Ovary (tissue), 9 donors: ENCODE data around the gene IRF2BPL. TPM values are rescaled to one million over a fixed set of nuclear protein-coding genes. Genes with fewer than 3 reads are reported as not detected.

Experiments
- DNase-seq, 5 donors: peaks; one replicate each; pipeline ENCODE4 v3.0.0-alpha.2; 2019 to 2020
- H3K27ac ChIP-seq, 2 donors: fragments of 200-600 bp; one replicate each; pipeline versions ENCODE4 v1.5.1 to v1.8.0; 2019 to 2022
- H3K27me3 ChIP-seq: fragments of 200-600 bp; one replicate; pipeline ENCODE4 v1.8.0; 2022
- H3K36me3 ChIP-seq: fragments of 200-600 bp; sonication (generic); one replicate; pipeline ENCODE4 v1.5.1; 2019
- H3K4me1 ChIP-seq: one replicate; pipeline ENCODE4 v1.8.1; 2013; ENCODE audit warnings: mild to moderate bottlenecking, moderate library complexity; ENCODE audit not compliant: insufficient read depth
- H3K4me3 ChIP-seq: fragments of 200-600 bp; sonication (generic); one replicate; pipeline ENCODE4 v1.5.1; 2017
- H3K9me3 ChIP-seq, 2 donors: fragments of 200-600 bp in 1 of 2; sonication (generic) in 1 of 2; one replicate each; pipeline versions ENCODE4 v1.5.1 to v1.8.1; 2013 to 2019; ENCODE audit warnings: mild to moderate bottlenecking in 1 of 2, moderate library complexity in 1 of 2
- EP300 ChIP-seq: sonication (generic); formaldehyde crosslinking; IDR thresholded peaks from one replicate; pipeline ENCODE4 v1.6.1; 2017; ENCODE audit warnings: antibody characterized with exemption
- POLR2A ChIP-seq: fragments of 450-650 bp; IDR thresholded peaks from one replicate; pipeline ENCODE4 v1.6.1; 2017; ENCODE audit warnings: antibody characterized with exemption, mild to moderate bottlenecking, moderate library complexity
- WGBS, 3 donors: extraction: QIAGEN DNeasy Blood & Tissue Kit in 1 of 3; methylation state at CpG; one replicate each; pipeline versions ENCODE4 v1.1.5 to v1.1.7; 2013 to 2017; 5-methylcytosine and 5-hydroxymethylcytosine counted together
- intact Hi-C, 4 donors: fragments of 100-400 bp; cut with DNase I; formaldehyde crosslinking; loops; one replicate each; pipeline versions ENCODE4 v1.11.0 to v1.15.1; 2022 to 2023
- polyA plus RNA-seq, 2 donors: library from polyadenylated mRNA; stranded (reverse); fragments of 200-250 nt in 1 of 2; fragments of 350-450 nt in 1 of 2; fragmentation: Illumina TruSeq in 1 of 2; extraction: RNeasy Lipid Tissue Mini Kit (QIAGEN cat#74804) in 1 of 2; gene quantifications; one replicate each; pipeline ENCODE4 v1.2.3, GENCODE V29; 2013 to 2014
- total RNA-seq, 7 donors: library from RNA; depleted of rRNA in 2 of 7; stranded (reverse); fragments of >200 nt in 2 of 7; fragmentation: NEBNext Ultra II Directional in 3 of 7; extraction: Animal tissue kit (Norgen Biotek cat#: 25700) in 3 of 7; gene quantifications; one replicate each; pipeline versions ENCODE4 v1.1.0 to v1.2.4, GENCODE V29; 2016 to 2023
- TF ChIP-seq, protein P1 (sequence below), 3 donors: fragments of 450-650 bp in 2 of 3; fragments of 200-600 bp in 1 of 3; IDR thresholded peaks; one replicate each; pipeline versions ENCODE4 v1.5.1 to v1.8.0; 2016 to 2022; ENCODE audit warnings: antibody characterized with exemption in 3 of 3, mild to moderate bottlenecking in 1 of 3
- donor health status: DM: no; HTN: no; CAD: no; lungs with moderate emphysema.
- donor health status: DM: no; HTN: no; CAD: no.
- donor health status: Bipolar disorder and iron deficiency.
- donor health status: DM: yes; HTN: yes; CAD: no.
- donor health status: DM: no; HTN: no; CAD: no.
- donor health status: DM: yes; HTN: yes; CAD: no.

IRF2BPL gene
- total and polyA plus RNA-seq, 9 donors = 14.1 to 126 (median 78.1) TPM

DNA sequence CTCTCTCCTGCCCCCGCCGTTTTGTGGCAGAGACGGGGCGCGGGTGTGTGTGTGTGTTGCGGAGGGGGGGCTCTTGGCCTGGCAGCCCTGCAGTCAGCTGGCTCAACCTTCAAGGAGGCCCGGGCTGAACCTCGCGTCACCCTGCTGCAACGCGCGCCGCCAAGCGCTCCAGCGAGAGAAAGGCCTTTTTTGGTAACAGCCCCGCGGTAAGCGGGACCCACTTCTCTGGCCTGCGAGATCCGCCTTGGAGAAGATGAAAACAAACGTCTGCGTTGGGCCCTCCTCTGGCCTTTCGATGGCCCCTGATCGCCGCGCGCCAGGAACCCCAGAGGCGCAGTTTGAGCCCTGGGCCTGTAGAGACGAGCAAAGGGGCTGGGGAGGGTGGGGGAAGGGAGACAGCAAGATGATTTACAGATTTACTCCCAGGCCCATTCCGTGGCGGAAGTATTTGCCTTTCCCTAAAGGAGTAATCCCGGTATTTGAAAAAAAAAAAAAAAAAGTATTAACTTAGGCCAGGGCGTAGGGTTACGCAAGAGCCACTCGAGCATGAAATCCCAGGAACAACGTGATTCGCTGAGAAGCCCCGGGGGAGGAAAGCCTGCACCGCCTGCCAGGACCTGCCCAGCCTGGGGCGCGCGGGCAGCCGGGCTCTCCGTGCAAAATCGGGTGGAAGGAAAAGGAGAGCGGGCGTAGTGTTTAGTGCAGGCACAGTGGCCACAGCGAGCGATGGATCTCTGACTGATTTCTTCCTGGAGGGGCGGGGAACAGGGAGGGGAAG is 4.5 kb upstream of the IRF2BPL start:
- TF ChIP-seq, protein P1, sequence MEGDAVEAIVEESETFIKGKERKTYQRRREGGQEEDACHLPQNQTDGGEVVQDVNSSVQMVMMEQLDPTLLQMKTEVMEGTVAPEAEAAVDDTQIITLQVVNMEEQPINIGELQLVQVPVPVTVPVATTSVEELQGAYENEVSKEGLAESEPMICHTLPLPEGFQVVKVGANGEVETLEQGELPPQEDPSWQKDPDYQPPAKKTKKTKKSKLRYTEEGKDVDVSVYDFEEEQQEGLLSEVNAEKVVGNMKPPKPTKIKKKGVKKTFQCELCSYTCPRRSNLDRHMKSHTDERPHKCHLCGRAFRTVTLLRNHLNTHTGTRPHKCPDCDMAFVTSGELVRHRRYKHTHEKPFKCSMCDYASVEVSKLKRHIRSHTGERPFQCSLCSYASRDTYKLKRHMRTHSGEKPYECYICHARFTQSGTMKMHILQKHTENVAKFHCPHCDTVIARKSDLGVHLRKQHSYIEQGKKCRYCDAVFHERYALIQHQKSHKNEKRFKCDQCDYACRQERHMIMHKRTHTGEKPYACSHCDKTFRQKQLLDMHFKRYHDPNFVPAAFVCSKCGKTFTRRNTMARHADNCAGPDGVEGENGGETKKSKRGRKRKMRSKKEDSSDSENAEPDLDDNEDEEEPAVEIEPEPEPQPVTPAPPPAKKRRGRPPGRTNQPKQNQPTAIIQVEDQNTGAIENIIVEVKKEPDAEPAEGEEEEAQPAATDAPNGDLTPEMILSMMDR (IDR thresholded peaks at IDR 0.05) = peak in 1 of 3 donors; percentile 22
- peak; percentile 51 for TF ChIP-seq POLR2A
- TF ChIP-seq EP300 = peak; percentile 85
- peaks cover 25% of the 10 kb centered on the region for H3K4me1 ChIP-seq
- intact Hi-C loops = no loop called here
- H3K27ac ChIP-seq = peak overlapping the region; percentile 87 to 100
- no peaks in the 10 kb centered on the region for H3K36me3 ChIP-seq
- H3K9me3 ChIP-seq = no peaks in the 10 kb centered on the region
- WGBS, 3 donors = 0 to 1% (median 0%) methylated on average over 49 to 50 of the region's 50 CpGs
- DNase-seq = peak; percentile 92 to 96 (median 94)
- H3K4me3 ChIP-seq = peak overlapping the region; percentile 48
- no peaks in the 10 kb centered on the region for H3K27me3 ChIP-seq

DNA sequence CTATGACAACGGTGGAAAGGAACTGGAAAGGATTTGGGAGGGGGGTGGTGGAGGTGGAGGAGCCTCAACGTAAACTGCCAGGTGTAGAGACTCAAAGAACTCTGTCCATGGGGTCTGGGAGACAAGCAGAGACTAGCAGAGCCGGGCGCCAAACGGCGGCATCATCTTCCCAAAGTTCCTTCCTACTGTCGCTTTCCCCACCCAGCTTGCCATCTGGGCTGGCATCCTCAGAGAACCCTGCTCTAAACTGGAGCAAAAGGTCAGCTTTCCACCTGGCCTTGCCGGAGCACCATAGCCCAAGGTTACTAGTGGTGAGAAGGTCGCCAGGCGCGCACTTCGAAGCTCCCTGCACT is 4.0 kb upstream of the IRF2BPL start:
- intact Hi-C loops = no loop called here
- 12 to 22% (median 13%) methylated on average over 10 to 12 of the region's 12 CpGs for WGBS, 3 donors

DNA sequence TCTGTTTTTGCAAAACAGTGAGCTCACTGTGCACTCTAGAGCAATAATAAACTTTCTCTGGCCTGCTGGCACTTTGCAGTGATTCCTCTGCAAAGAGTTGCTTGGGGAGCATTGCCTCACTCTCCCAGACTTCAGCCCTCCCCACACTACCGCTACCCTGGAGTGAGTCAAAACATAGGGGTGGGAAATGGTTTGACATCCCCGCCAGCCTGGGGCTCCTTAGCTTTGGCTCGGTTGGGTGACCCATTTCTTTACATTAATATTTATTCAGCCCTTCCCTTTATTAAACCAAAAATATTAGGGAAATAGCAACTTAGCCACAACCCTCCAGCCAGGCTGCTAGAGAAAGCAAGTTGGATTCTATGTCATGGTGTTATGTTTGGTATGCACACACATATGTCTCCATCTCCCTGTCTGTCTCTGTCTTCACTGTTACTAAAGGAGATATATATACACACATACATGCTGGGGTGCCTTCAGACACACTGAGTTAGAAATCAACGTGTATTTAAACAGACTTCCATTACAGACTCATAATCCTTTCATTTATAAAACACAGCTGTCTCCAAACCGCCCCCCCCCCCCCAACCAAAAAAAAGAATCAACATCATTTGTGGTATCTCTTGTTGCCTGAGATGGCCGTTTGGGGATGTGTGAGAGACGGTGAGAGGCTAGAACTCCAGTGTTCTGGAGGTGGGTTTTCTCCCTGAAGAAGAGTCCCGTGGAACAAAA is 3.4 kb upstream of the IRF2BPL start:
- TF ChIP-seq POLR2A (no peak), EP300 (no peak)
- TF ChIP-seq, protein P1 (IDR thresholded peaks at IDR 0.05) = no peak
- Histone ChIP-seq H3K36me3 (no peaks in the 10 kb centered on the region), H3K27me3 (no peaks in the 10 kb centered on the region), H3K27ac (peak overlapping the region; percentile 87 to 100), H3K9me3 (no peaks in the 10 kb centered on the region), H3K4me1 (peaks cover 21% of the 10 kb centered on the region), H3K4me3 (peak overlapping the region; percentile 14)
- peak in 4 of 5 donors; percentile 29 to 63 (median 50) for DNase-seq
- intact Hi-C loops = no loop called here
- WGBS, 3 donors = 9 to 20% (median 13%) methylated on average over 8 of the region's 8 CpGs

More for the DNA sequence above, 4.0 kb upstream of the IRF2BPL start:
- Histone ChIP-seq H3K27ac (peak overlapping the region; percentile 87 to 100), H3K4me1 (peaks cover 22% of the 10 kb centered on the region), H3K4me3 (peak overlapping the region; percentile 14), H3K36me3 (no peaks in the 10 kb centered on the region), H3K27me3 (no peaks in the 10 kb centered on the region), H3K9me3 (no peaks in the 10 kb centered on the region)
- no peak for TF ChIP-seq EP300
- no peak for TF ChIP-seq POLR2A
- TF ChIP-seq, protein P1 (IDR thresholded peaks at IDR 0.05) = no peak
- DNase-seq = no peak

DNA sequence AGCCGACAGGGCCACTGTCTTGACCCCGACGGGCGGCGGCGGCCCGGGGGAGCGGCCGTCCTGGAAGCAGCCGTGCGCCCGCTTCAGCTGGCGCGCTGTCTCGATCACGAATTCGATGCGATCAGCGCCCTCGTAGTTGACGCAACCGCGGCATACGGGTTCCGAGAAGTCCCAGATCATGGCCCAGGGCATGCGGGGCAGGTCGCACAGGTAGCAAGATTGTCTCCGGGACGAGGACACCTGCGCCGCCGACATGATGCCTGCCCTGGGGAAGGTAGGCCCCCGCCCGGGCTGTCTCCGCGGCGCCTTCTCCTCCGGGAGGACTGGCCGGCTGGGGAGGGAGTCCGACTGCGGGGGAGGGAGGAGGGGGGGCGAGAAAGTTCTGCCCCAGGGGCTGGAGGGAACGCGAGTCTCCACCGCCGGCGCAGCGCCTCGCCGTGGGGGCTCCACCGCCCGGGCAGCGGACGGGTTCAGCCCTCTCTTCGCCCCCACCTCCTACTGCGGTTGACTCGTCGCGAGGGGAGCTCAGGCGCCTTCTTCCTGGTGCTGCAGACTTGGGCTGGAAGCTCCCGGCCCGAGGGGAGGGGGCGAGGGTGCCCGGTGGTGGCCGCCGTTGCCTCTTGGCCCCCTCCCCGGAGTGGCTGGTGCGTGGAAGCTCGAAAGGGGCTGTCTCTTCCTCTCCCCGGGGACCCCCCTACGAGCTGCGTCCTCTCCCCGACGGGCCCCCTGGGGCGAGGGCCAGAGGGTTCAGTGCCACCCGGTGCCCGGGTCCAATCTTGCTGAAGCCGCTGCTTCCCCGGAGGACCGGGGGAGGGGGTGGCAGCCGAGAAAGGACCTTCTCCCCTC is 747 bp downstream of the IRF2BPL start:
- 0 to 1% (median 1%) methylated on average over 66 to 80 of the region's 81 CpGs for WGBS, 3 donors
- DNase-seq = peak; percentile 87 to 91 (median 89)
- Histone ChIP-seq H3K36me3 (no peaks in the 10 kb centered on the region), H3K27ac (peak overlapping the region; percentile 80 to 100), H3K9me3 (no peaks in the 10 kb centered on the region), H3K4me3 (peak overlapping the region; percentile 85), H3K27me3 (no peaks in the 10 kb centered on the region), H3K4me1 (peaks cover 13% of the 10 kb centered on the region)
- TF ChIP-seq, protein P1 (IDR thresholded peaks at IDR 0.05) = no peak
- TF ChIP-seq POLR2A (peak; percentile 41), EP300 (no peak)
- intact Hi-C loops = loop anchor here (2.0 to 10.0 kb wide), 6 partner anchors 13 to 113 kb away; no protein-coding TSS in a partner anchor
